GM19240 (cell line): Measurements from ENCODE around the gene THNSL1.
"Not testable (repeated sequence)": the region's sequence is repeated elsewhere in the genome, so short reads cannot be mapped to it uniquely, and the experiment has no call there.

Experiments
- DNase-seq: peaks from one replicate; pipeline ENCODE4 v3.0.0; 2011; ENCODE audit warnings: low spot score; ENCODE audit not compliant: insufficient read length

THNSL1 gene

GRCh38 chr10:24995072-24995471 is 21.3 kb upstream of the THNSL1 start:
- DNase-seq = no peak

- DNase-seq = no peak
These were observed 18.4 kb upstream of the THNSL1 start for GRCh38 chr10:24998044-24998443.

DNA sequence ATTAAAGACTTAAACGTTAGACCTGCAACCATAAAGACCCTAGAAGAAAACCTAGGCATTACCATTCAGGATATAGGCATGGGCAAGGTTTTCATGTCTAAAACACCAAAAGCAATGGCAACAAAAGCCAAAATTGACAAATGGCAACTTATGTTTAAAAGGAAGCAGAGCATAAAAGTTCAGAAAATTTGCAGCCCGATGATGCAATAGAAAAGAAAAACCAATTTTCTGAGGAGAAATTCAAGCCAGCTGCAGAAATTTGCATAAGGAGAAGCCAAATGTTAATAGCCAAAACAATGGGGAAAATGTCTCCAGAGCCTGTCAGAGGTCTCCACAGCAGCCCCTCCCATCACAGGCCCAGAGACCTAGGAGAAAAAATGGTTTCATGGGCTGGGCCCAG is 4.8 kb upstream of the THNSL1 start:
- not testable (repeated sequence) for DNase-seq

GRCh38 chr10:25014579-25014978 is 1.8 kb upstream of the THNSL1 start:
- no peak for DNase-seq

DNA sequence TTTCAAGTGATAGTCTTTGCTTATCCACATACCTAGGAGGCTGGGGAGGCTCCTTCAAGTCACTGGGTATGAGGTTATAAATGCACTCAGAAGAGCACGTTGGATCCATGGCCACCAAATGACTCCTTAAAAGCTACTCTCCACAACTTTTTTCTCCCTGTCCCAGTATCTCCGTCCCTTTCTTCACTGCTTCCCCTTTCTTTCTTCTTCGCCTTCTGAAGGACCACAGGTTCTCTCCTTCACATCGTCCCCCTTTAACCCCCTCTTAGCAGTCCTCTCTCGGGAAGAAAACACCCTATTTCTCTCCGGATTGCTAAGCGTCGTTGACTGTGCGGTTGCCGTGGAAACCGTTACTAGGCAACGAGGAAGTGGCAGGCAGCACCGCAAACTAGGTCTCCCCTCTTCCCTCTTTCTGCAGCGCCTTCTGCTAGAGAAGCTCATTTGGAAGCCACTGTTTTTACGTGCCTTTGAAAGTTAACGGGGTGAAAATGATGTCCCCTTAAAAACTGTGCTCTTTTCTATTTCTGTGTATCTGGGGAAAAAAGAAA is 510 bp upstream of the THNSL1 start, which contains the start of gene ENKUR:
TSS of gene ENKUR (minus strand) at position 331 of the 548 bp plus-strand sequence. CDS start at position 109, 222 bp downstream.
- peak; percentile 77 for DNase-seq

GRCh38 chr10:25017154-25017590 is 760 bp downstream of the THNSL1 start:
- no peak for DNase-seq

- DNase-seq = no peak
These were observed 1.2 kb downstream of the THNSL1 start for GRCh38 chr10:25017661-25018060.

- no peak for DNase-seq
These were observed 2.3 kb downstream of the THNSL1 start for GRCh38 chr10:25018703-25019102.

- no peak for DNase-seq
These were observed 6.9 kb downstream of the THNSL1 start for GRCh38 chr10:25023278-25023677.

GRCh38 chr10:25024528-25024927 is 8.1 kb downstream of the THNSL1 start:
- DNase-seq = no peak

DNA sequence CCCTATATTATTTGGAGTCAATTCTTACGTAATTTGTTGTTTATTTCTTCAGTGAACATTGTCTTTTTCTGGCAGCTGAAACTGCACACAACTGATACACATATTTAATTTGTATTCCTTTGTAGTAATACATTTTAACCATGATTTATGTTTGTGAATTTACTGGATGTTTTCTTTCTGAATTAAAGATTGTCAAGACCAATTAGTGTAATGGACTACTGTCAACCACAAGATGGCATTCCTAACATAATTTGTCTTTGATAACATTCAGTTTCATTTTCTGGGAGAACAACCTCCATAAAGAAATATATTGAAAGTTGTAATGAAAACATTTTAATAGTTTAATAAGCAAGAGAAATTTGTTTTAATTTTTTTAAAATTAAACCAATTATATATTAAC is 10.1 kb downstream of the THNSL1 start:
- no peak for DNase-seq

DNA sequence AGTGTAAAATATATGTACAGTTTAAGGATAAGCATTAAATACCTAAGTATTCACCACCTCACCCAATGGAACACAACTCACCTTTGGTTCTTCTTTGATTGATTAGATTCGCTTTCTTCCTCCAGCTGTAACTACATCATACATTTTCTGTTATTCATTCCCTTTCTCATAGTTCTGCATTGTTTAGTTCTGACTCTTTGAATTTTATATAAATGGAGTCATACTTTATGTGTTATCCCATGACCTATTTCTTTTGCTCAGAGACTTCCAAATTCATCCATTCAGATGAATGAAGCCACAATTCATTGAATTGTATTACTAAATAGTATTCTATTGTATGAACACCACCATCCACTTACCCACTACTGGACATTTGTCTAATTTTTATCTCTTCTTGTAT is 12.3 kb downstream of the THNSL1 start:
- DNase-seq = no peak

DNA sequence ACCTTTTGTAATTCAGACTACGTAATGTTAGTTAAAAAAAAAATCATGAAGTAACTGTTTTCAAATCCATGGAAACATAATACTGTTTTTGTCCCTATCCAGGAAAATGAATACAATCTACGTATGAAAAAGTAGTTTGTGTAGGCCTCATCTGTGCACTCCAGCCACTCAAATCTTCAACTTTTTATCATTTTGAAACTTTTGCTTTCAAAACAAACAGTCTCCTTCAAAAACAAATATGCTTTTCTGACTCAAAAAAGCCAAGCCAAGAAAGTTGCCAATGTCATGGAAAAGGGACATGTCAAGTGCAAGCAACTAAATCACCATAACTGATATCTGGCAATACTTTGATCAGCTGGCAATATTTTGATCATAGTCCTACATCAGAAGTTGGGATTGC is 13.1 kb downstream of the THNSL1 start:
- DNase-seq = no peak

DNA sequence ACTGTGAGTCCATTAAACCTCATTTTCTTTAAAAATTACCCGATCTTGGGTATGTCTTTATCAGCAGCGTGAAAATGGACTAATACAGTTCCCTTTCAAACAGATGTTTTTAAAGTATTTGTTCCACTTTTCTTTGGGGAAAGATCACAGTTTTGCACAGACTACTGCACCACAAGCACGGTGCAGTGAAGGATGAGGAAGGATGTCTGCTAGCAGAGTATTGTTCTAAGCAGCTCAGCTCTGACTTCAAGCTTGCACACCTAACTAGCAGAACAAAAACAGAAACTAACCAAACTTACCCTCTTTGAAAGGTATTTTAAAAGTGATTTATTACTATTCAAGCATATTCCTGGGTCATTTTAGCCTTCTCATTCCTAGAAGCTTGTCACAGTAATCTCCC is 20.0 kb downstream of the THNSL1 start:
- no peak for DNase-seq

DNA sequence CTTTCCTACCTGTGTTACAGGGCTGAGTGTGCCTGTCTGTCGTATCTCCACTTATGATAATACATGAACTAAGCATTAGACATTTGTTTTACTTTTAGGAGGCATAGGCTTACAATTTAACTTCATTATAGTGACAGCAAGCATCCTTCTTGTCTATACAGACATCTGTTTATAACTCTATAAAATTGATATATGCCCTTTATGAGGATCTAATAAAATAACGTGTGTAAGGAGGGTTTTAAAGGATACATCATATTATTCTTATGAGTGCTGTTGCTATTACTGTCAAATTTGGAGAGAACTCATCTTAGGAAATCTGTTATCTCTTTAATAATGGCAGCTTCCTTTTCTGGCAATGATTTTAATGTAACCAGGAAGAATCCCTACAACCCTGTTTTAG is 21.9 kb downstream of the THNSL1 start:
- no peak for DNase-seq

DNA sequence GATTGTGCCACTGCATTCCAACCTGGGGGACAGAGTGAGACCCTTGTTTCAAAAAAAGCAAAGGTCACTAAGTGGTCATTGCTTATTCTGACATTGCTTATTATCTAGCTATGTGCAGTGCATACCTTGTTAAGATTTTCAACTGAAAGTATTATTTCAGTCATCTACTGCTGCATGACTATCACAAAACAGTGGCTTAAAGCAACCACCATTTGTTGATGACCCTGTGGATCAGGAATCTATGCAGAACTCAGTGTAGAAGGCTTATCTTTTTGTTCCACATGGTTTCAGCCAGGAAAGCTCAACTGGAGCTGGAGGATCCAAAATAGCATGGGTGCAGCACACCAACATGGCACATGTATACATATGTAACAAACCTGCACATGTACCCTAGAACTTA is 23.1 kb downstream of the THNSL1 start:
- DNase-seq = no peak

- DNase-seq = no peak
These were observed 30.2 kb downstream of the THNSL1 start for GRCh38 chr10:25046641-25047040.

GRCh38 chr10:25047088-25047487 is 30.7 kb downstream of the THNSL1 start:
- DNase-seq = no peak

GRCh38 chr10:25047591-25048301 is 31.3 kb downstream of the THNSL1 start:
- no peak for DNase-seq

- DNase-seq = no peak
These were observed 32.0 kb downstream of the THNSL1 start for GRCh38 chr10:25048450-25048849.

- no peak for DNase-seq
These were observed 33.6 kb downstream of the THNSL1 start for GRCh38 chr10:25049966-25050365.

GRCh38 chr10:25050402-25050801 is 34.0 kb downstream of the THNSL1 start:
- no peak for DNase-seq

DNA sequence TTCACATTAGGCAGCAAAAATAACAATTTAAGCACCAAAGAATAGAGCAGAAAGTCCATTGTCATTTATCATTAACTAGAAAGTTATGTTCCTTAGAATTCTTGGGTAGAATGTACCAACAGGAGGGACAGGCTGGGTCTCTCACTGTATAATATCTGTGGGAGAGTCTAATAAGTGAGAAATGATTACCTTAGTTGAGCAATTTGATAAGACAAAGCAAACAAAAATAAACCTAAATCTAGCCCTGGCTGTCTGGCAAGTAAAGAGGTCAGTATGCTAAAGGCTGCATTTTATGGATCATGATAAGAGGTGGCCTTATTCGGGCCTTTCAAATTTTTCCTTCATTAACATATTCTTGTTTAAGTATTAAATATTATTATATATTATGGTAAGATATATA is 35.6 kb downstream of the THNSL1 start:
- no peak for DNase-seq
